Measurements from ENCODE around the gene SPEN. TPM values are rescaled to one million over a fixed set of nuclear protein-coding genes. Genes with fewer than 3 reads are reported as not detected.

SPEN gene
- total and polyA plus RNA-seq, 9 of the 15 experiments (the other 6 are each of a cell fraction or from before 2014, with no cell fraction given) = 5.7 to 87.5 (median 27.2) TPM

DNA sequence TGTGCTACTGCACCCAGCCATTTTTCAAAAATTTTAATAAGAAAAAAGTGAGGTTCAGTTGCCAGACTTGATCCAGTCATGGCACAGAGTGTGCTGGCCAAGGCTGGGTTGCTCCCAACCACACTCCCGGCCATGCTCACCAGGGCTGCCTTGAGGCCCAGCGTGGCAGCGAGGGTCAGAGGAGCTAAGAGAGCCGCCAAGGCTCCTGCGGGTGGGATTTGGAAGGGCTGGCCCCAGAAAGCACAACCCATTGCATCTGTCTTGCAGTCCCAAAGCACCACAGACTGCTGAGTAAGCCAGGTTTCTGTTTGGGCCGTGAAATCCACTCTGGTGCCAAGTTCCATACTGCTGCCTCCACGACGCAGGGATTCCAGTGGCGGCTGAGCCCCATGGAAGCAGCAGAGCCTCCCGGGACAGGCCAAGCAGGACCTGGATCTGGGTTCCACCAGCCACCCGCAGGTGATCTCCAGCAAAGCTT lies 105.8 kb downstream of the SPEN start (continued):
- TF ChIP-seq PRPF4 (IDR thresholded peaks at IDR 0.05; ENCODE audit: insufficient read depth, low read depth, low read length, poor library complexity, severe bottlenecking) (no peak), ZC3H4 (CRISPR knock-in tag; IDR thresholded peaks at IDR 0.05; ENCODE audit: borderline replicate concordance) (peak; percentile 26; the same call in 1 of the 2 replicates), SRSF3 (IDR thresholded peaks at IDR 0.05; ENCODE audit: insufficient read depth, low read length) (0 out of 2 replicates have a peak, but pooled peaks have one; percentile 62), GTF2A2 (tag; IDR thresholded peaks at IDR 0.05) (peak; percentile 48; the same call in 1 of the 2 replicates), DMBX1 (CRISPR knock-in tag; IDR thresholded peaks at IDR 0.05; ENCODE audit: borderline replicate concordance) (peak; percentile 59), MAFG (tag; conservative IDR thresholded peaks at IDR 0.05) (peak; percentile 36; the same call in 1 of the 2 replicates), ETV5 (CRISPR knock-in tag; IDR thresholded peaks at IDR 0.05; ENCODE audit: low read depth) (no peak), ERF (CRISPR knock-in tag; IDR thresholded peaks at IDR 0.05) (peak; percentile 80; the same call in 1 of the 2 replicates), SMARCE1 (IDR thresholded peaks at IDR 0.05) (no peak), FOXK2 (conservative IDR thresholded peaks at IDR 0.05 in 1 of 2, IDR thresholded peaks at IDR 0.05 in 1 of 2; ENCODE audit: low read depth in 2 of 2) (no peak), HDAC8 (tag; IDR thresholded peaks at IDR 0.05) (peak; percentile 66; the same call in 1 of the 2 replicates), ZNF764 (CRISPR knock-in tag; IDR thresholded peaks at IDR 0.05; ENCODE audit: low read depth) (no peak)
- TF ChIP-seq, protein P1, sequence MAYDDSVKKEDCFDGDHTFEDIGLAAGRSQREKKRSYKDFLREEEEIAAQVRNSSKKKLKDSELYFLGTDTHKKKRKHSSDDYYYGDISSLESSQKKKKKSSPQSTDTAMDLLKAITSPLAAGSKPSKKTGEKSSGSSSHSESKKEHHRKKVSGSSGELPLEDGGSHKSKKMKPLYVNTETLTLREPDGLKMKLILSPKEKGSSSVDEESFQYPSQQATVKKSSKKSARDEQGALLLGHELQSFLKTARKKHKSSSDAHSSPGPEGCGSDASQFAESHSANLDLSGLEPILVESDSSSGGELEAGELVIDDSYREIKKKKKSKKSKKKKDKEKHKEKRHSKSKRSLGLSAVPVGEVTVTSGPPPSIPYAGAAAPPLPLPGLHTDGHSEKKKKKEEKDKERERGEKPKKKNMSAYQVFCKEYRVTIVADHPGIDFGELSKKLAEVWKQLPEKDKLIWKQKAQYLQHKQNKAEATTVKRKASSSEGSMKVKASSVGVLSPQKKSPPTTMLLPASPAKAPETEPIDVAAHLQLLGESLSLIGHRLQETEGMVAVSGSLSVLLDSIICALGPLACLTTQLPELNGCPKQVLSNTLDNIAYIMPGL (CRISPR knock-in tag; IDR thresholded peaks at IDR 0.05) = no peak
- TF ChIP-seq, protein P2, sequence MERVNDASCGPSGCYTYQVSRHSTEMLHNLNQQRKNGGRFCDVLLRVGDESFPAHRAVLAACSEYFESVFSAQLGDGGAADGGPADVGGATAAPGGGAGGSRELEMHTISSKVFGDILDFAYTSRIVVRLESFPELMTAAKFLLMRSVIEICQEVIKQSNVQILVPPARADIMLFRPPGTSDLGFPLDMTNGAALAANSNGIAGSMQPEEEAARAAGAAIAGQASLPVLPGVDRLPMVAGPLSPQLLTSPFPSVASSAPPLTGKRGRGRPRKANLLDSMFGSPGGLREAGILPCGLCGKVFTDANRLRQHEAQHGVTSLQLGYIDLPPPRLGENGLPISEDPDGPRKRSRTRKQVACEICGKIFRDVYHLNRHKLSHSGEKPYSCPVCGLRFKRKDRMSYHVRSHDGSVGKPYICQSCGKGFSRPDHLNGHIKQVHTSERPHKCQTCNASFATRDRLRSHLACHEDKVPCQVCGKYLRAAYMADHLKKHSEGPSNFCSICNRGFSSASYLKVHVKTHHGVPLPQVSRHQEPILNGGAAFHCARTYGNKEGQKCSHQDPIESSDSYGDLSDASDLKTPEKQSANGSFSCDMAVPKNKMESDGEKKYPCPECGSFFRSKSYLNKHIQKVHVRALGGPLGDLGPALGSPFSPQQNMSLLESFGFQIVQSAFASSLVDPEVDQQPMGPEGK (CRISPR knock-in tag; IDR thresholded peaks at IDR 0.05; ENCODE audit: borderline replicate concordance) = no peak
- TF ChIP-seq, protein P3, sequence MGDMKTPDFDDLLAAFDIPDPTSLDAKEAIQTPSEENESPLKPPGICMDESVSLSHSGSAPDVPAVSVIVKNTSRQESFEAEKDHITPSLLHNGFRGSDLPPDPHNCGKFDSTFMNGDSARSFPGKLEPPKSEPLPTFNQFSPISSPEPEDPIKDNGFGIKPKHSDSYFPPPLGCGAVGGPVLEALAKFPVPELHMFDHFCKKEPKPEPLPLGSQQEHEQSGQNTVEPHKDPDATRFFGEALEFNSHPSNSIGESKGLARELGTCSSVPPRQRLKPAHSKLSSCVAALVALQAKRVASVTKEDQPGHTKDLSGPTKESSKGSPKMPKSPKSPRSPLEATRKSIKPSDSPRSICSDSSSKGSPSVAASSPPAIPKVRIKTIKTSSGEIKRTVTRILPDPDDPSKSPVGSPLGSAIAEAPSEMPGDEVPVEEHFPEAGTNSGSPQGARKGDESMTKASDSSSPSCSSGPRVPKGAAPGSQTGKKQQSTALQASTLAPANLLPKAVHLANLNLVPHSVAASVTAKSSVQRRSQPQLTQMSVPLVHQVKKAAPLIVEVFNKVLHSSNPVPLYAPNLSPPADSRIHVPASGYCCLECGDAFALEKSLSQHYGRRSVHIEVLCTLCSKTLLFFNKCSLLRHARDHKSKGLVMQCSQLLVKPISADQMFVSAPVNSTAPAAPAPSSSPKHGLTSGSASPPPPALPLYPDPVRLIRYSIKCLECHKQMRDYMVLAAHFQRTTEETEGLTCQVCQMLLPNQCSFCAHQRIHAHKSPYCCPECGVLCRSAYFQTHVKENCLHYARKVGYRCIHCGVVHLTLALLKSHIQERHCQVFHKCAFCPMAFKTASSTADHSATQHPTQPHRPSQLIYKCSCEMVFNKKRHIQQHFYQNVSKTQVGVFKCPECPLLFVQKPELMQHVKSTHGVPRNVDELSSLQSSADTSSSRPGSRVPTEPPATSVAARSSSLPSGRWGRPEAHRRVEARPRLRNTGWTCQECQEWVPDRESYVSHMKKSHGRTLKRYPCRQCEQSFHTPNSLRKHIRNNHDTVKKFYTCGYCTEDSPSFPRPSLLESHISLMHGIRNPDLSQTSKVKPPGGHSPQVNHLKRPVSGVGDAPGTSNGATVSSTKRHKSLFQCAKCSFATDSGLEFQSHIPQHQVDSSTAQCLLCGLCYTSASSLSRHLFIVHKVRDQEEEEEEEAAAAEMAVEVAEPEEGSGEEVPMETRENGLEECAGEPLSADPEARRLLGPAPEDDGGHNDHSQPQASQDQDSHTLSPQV (IDR thresholded peaks at IDR 0.05) = peak; percentile 88
- TF ChIP-seq, protein P4, sequence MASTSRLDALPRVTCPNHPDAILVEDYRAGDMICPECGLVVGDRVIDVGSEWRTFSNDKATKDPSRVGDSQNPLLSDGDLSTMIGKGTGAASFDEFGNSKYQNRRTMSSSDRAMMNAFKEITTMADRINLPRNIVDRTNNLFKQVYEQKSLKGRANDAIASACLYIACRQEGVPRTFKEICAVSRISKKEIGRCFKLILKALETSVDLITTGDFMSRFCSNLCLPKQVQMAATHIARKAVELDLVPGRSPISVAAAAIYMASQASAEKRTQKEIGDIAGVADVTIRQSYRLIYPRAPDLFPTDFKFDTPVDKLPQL (IDR thresholded peaks at IDR 0.05; ENCODE audit: extremely low read depth, insufficient read length) = no peak
- TF ChIP-seq, protein P5, sequence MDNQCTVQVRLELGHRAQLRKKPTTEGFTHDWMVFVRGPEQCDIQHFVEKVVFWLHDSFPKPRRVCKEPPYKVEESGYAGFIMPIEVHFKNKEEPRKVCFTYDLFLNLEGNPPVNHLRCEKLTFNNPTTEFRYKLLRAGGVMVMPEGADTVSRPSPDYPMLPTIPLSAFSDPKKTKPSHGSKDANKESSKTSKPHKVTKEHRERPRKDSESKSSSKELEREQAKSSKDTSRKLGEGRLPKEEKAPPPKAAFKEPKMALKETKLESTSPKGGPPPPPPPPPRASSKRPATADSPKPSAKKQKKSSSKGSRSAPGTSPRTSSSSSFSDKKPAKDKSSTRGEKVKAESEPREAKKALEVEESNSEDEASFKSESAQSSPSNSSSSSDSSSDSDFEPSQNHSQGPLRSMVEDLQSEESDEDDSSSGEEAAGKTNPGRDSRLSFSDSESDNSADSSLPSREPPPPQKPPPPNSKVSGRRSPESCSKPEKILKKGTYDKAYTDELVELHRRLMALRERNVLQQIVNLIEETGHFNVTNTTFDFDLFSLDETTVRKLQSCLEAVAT (IDR thresholded peaks at IDR 0.05) = no peak

Data from K562 (cell line).